Aorta (tissue), 5 donors: ENCODE data around the gene LIM2. TPM values are rescaled to one million over a fixed set of nuclear protein-coding genes. Genes with fewer than 3 reads are reported as not detected.

ENCODE experiments used
- ATAC-seq: fragments of 200-7000 bp; cut with Tn5 transposase; one replicate; pipeline ENCODE4 v1.9.1; 2022; ENCODE audit warnings: moderate library complexity; ENCODE audit not compliant: low FRiP score
- DNase-seq, 2 donors: peaks; one replicate each; pipeline ENCODE4 v3.0.0-alpha.2; 2020
- H3K27ac ChIP-seq, 2 donors: one replicate each; pipeline ENCODE4 v1.5.1; 2013; ENCODE audit warnings: low read length in 2 of 2, mild to moderate bottlenecking in 2 of 2, moderate library complexity in 2 of 2, control low read depth in 1 of 2, inconsistent platforms in 1 of 2, low read depth in 1 of 2
- H3K27me3 ChIP-seq, 2 donors: one replicate each; pipeline ENCODE4 v1.6.1; 2013; ENCODE audit warnings: control low read depth in 1 of 2, low read length in 1 of 2, mild to moderate bottlenecking in 1 of 2, moderate library complexity in 1 of 2; ENCODE audit not compliant: insufficient read depth in 2 of 2, control insufficient read depth in 1 of 2
- H3K36me3 ChIP-seq, 2 donors: one replicate each; pipeline ENCODE4 v1.6.1; 2013; ENCODE audit warnings: control low read depth in 1 of 2, low read length in 1 of 2, mild to moderate bottlenecking in 1 of 2; ENCODE audit not compliant: insufficient read depth in 2 of 2, control insufficient read depth in 1 of 2
- H3K4me1 ChIP-seq, 2 donors: one replicate each; pipeline ENCODE4 v1.6.1; 2013; ENCODE audit warnings: low read length in 2 of 2, control low read depth in 1 of 2, mild to moderate bottlenecking in 1 of 2, moderate library complexity in 1 of 2; ENCODE audit not compliant: insufficient read depth in 2 of 2, control insufficient read depth in 1 of 2
- H3K4me3 ChIP-seq, 2 donors: one replicate each; pipeline ENCODE4 v1.5.1; 2013; ENCODE audit warnings: low read length in 2 of 2, control low read depth in 1 of 2, mild to moderate bottlenecking in 1 of 2
- H3K9me3 ChIP-seq: one replicate; pipeline ENCODE4 v1.6.1; 2013; ENCODE audit warnings: mild to moderate bottlenecking, low read length; ENCODE audit not compliant: control insufficient read depth
- WGBS, 2 donors: extraction: QIAGEN DNeasy Blood & Tissue Kit; methylation state at CpG; one replicate each; pipeline ENCODE4 v1.1.7; 2013; 5-methylcytosine and 5-hydroxymethylcytosine counted together
- intact Hi-C, 2 donors: fragments of 100-400 bp; cut with DNase I; formaldehyde crosslinking; loops; one replicate each; pipeline versions ENCODE4 v1.14.2 to v1.15.0; 2022
- polyA plus RNA-seq, 2 donors: library from polyadenylated mRNA; stranded (reverse); fragments of 200-250 nt; gene quantifications; one replicate each; pipeline ENCODE4 v1.2.3, GENCODE V29; 2013
- total RNA-seq, 2 donors: library from RNA; stranded (reverse); fragmentation: NEBNext Ultra II Directional; extraction: Animal tissue kit (Norgen Biotek cat#: 25700); gene quantifications; one replicate each; pipeline ENCODE4 v1.2.1, GENCODE V29; 2021
- donor health status: healthy with polysubstance abuse.
- donor health status: Bipolar disorder and iron deficiency.
- donor health status: DM: no; HTN: no; CAD: no.
- donor health status: DM: no; HTN: no; CAD: no.
- donor health status: DM: yes; HTN: yes; CAD: no.

LIM2 gene
- total and polyA plus RNA-seq, 4 donors, result not detected

DNA sequence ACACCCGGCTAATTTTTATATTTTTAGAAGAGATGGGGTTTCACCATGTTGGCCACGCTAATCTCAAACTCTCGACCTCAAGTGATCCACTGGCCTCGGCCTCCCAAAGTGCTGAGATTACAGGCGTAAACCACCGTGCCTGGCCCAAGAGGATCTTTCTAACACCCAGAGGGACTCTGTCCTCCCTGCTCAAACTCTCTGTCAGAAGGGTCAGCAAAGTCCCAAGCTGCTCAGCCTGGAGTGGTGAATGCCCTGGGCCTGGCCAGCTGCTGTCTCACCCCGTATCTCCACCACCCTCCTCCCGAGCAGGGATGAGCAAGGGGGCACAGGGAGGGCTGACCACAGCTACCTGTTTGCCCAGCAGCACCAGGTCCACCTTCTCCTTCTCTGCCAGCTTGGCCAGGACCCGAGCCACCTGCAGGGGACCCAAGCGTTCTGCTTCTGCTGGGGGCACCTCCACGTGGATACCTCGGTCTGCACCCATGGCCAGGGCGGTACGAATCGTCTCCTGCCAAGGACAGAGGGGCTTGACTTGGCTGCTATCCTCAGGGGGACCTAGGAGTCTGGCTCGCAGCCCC lies 34.9 kb downstream of the LIM2 start:
- ATAC-seq (no peak), DNase-seq (no peak)
- WGBS, 2 donors, result 94 to 96% methylated on average over 16 of the region's 16 CpGs
- Histone ChIP-seq H3K4me1 (no peaks in the 10 kb centered on the region), H3K36me3 (no peaks in the 10 kb centered on the region), H3K9me3 (no peaks in the 10 kb centered on the region), H3K4me3 (no peak overlapping the region), H3K27me3 (no peaks in the 10 kb centered on the region), H3K27ac (no peak overlapping the region)
- intact Hi-C loops, result no loop called here

DNA sequence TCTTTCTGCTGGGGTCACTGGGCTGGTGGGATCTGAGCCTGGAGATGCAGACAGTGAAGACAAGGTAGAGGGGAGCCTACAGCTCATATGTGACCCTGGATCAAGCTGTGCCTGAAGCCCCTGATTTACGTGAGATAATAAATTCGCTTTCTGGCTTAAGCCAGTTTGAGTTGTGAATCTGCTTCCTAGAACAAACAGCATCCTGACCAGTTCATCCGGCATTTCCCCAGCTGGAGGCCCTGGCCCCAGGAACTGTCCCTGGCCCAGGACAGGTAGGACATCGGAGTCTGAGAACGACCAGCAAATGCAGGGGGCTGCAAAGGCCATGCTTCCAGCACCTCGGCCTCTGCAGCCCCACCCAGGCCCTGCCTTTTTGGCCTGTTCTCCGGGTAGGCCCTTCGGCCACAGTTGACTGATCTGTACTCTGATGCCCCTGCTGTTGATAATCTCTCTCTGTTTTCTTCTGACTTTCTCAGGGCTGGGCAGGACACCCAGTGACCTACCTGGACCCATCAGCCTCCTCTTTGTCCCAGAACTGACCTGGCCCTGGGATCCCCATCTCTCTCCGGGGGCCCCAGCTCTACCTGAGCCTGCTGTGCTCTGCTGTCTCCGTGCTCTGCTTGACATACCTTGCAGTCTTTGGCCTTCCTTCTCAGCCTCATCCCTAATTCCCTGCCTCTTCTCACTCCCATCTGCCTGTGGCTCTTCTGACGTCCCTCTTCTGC lies 36.3 kb downstream of the LIM2 start:
- Histone ChIP-seq H3K4me1 (no peaks in the 10 kb centered on the region), H3K27ac (no peak overlapping the region), H3K36me3 (peaks cover 0 to 2% of the 10 kb centered on the region in 2 donors), H3K27me3 (no peaks in the 10 kb centered on the region), H3K9me3 (no peaks in the 10 kb centered on the region), H3K4me3 (no peak overlapping the region)
- 95 to 96% methylated on average over 11 of the region's 11 CpGs for WGBS, 2 donors
- ATAC-seq, result no peak
- intact Hi-C loops, result no loop called here
- DNase-seq, result no peak

DNA sequence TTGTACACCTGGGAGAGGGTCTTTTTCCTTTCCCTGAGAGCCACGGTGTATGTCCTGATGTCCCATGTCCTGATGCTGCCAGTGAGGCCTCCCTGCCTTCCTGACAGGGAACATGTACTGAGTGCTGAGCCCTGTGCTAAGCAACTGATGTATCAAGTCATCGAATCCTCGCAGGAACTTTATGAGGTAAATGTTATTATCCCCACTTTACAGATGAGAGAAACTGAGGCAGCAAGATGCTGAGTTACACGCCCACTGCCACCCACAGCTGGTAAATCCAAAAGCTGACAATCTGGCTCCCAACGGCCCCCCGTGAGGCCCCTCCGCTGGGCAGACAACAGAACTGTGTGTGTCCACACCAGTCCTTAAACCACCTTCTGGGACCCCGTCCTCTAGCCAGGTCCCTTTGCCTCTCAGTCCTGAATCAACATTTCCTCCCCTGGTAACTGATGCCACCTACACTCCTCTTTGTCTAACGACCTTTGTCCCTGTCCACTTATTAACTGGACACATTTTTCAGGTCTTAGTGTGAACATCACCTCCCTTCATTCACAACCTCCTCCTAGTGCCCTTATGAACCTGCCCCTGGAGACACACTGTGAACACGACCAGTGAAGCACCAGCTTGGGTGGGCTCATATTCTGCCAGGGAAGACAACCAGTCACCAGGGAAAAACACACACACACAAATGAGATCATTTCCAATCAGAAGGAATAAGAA lies 40.4 kb downstream of the LIM2 start:
- Histone ChIP-seq H3K36me3 (peaks cover 0 to 3% of the 10 kb centered on the region in 2 donors), H3K9me3 (no peaks in the 10 kb centered on the region), H3K4me3 (no peak overlapping the region), H3K27ac (no peak overlapping the region), H3K27me3 (no peaks in the 10 kb centered on the region), H3K4me1 (no peaks in the 10 kb centered on the region)
- intact Hi-C loops, result no loop called here
- 84 to 87% methylated on average over 10 of the region's 10 CpGs for WGBS, 2 donors
- no peak for DNase-seq
- no peak for ATAC-seq

DNA sequence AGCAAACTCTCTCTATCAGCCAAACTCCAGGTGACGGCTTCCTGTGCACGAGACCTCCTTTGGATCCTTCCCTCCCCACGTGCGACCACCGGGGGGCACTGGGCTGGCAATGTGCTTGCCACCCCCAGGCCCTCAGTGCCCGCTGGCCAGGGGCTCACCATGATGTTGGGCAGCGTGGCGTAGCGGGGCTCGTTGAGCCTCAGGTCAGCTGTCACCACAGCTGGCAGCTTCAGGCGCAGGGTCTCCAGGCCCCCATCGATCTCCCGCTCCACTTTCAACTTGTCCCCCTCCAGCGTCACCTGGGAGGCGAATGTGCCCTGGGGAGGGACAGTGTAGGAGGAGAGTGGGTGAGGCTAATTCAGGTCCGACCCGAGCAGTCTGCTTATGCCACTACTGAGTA lies 41.0 kb downstream of the LIM2 start:
- no peak overlapping the region for H3K27ac ChIP-seq
- H3K36me3 ChIP-seq, result peaks cover 0 to 3% of the 10 kb centered on the region in 2 donors
- ATAC-seq, result no peak

DNA sequence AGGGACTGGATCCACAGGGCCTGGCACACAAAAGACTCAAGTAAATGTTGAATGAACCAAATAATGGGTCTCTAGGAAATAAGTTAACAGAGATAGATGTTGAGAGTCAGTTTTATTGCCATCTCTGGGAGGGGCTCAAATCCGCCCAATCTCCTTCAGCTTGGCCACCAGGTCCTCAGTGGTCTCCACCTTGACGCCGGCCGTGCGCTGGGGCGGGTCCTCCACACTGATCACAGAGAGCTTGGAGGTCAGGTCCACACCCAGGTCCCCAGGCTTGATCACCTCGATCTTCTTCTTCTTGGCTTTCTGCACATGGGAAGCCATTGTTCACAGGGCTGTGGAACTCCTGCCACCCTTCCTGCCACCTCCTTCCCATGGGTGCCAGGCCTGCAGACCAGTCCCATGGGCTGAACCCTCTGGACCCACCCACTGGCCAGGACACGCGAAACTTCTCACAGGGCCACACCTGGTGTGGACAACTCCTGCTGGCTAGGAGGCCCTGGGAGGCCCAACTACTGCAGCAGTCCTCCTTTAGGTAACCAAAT lies 42.6 kb downstream of the LIM2 start:
- peaks cover 0 to 3% of the 10 kb centered on the region in 2 donors for H3K36me3 ChIP-seq
- no peak overlapping the region for H3K4me3 ChIP-seq
- no peaks in the 10 kb centered on the region for H3K9me3 ChIP-seq
- no peak for DNase-seq
- no peak overlapping the region for H3K27ac ChIP-seq
- intact Hi-C loops, result no loop called here
- H3K4me1 ChIP-seq, result no peaks in the 10 kb centered on the region
- no peak for ATAC-seq
- H3K27me3 ChIP-seq, result no peaks in the 10 kb centered on the region
- WGBS, 2 donors, result 96 to 97% methylated on average over 9 of the region's 9 CpGs

More for the DNA sequence above, 41.0 kb downstream of the LIM2 start:
- 87 to 90% methylated on average over 16 to 17 of the region's 17 CpGs for WGBS, 2 donors
- intact Hi-C loops, result no loop called here
- Histone ChIP-seq H3K27me3 (no peaks in the 10 kb centered on the region), H3K9me3 (no peaks in the 10 kb centered on the region), H3K4me3 (no peak overlapping the region), H3K4me1 (no peaks in the 10 kb centered on the region)
- no peak for DNase-seq

DNA sequence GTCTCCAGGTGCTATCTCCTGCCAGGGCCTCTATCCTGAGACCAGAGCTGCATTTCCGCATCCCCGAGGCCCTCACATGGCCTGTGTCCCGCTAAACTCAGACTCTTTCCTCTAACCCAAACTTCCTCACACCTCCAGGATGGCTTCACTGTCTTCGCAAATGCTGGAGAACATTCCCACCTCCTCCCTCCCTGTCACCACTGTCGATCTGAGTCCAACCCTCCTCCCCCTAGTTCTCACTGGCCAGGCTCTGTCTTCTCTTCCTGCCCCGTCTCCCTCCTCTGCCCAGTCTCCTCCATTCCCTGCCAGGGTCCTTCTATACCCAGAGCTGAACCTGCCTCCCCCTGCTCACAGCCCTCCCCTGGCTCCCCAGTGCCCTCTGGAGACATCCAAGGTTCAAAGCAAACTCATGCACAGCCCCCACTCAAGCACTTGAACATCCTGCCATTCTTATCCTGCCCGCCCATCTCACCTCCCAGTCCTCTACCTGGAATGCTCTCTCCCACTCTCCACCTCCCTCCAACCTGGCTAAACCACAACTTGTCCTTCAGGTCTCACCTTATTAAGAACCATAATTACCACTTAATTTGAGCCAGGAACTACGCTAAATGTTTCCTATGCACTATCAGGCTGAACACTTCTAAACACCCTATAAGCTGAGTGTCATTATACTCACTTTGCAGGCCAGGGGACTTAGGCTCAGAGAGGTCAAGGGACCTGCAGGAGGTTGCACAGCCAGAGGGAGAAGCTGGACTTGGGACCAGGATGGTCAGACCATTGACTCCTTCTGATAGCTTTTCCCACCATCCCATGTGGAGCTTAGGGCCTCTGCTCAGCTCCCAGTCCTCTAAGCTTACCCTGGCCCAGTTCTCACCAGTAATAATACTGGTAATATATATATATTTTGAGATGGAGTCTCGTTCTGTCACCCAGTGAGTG lies 44.9 kb downstream of the LIM2 start:
- Histone ChIP-seq H3K27ac (no peak overlapping the region), H3K27me3 (no peaks in the 10 kb centered on the region), H3K4me3 (no peak overlapping the region), H3K9me3 (no peaks in the 10 kb centered on the region), H3K36me3 (peaks cover 0 to 3% of the 10 kb centered on the region in 2 donors), H3K4me1 (no peaks in the 10 kb centered on the region)
- WGBS, 2 donors, result 51 to 52% methylated on average over 9 of the region's 9 CpGs
- no peak for ATAC-seq
- DNase-seq, result no peak
- intact Hi-C loops, result loop anchor here in 1 of 2 donors (2.0 kb wide), 1 partner anchor 20 kb away; no protein-coding TSS in a partner anchor

DNA sequence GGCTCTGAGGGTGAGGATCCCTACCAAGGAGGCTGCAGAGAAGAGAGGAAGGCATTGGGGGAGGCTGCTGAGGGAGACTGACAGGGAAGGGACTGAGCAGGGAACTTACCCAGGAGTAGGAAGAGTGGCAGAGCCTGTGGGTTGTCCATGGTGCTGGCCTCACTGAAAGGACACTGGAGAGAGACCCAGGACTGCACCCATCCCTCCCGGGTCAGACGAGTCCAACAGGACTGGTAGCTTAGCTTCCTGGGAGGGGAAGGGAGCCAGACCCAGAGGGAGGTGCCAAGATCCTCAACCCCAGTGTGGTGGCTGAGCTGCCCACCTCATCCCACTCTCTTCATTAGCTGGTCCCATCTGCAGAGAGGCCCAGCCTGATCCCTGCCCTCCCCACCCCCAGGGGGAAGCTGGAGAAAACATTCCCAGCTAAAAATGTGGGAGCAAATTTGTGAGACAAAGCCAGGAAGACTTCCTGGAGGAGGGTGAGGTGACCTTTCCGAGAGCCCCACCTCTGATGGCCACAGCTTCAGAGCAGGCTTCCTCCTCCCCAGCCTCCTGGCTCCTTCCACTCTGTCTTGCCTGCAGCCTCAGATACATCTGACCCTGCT lies 45.7 kb downstream of the LIM2 start, which contains the start of gene VSIG10L:
Gene VSIG10L, minus strand, starts transcription at position 164 of the 605 bp plus-strand sequence. Its CDS starts 15 bp downstream, at position 149.
- intact Hi-C loops, result loop anchor here in 1 of 2 donors (2.0 kb wide), 1 partner anchor 21 kb away; no protein-coding TSS in a partner anchor
- DNase-seq (no peak), ATAC-seq (no peak)
- Histone ChIP-seq H3K36me3 (peaks cover 0 to 3% of the 10 kb centered on the region in 2 donors), H3K4me3 (no peak within 1 kb of the TSS), H3K4me1 (no peaks in the 10 kb centered on the region), H3K9me3 (no peaks in the 10 kb centered on the region), H3K27me3 (no peaks in the 10 kb centered on the region), H3K27ac (peak within 1 kb of the TSS in 1 of 2 donors; percentile 9)
- 47 to 54% methylated on average over 3 of the region's 3 CpGs for WGBS, 2 donors
